Kidney (tissue), 14 donors: Measurements from ENCODE around the gene FUZ. TPM values are rescaled to one million over a fixed set of nuclear protein-coding genes. Genes with fewer than 3 reads are reported as not detected.

ENCODE experiments used
- DNase-seq, 5 donors: peaks; one replicate each; pipeline ENCODE4 v3.0.0-alpha.2; 2013 to 2020
- FAIRE-seq: peaks from 2 replicates; lab custom pipeline; 2012; peaks lifted over from hg19 to GRCh38; lab: Jason Lieb, UNC
- H3K27ac ChIP-seq, 2 donors: one replicate each; pipeline ENCODE4 v1.7.0; 2013; ENCODE audit warnings: low read depth in 2 of 2, low read length in 2 of 2, inconsistent platforms in 1 of 2
- H3K27me3 ChIP-seq: one replicate; pipeline ENCODE4 v1.7.1; 2013; ENCODE audit warnings: low read length, inconsistent platforms; ENCODE audit not compliant: control insufficient read depth, insufficient read depth
- H3K36me3 ChIP-seq, 3 donors: one replicate each; pipeline versions ENCODE4 v1.7.0 to v1.7.1; 2013; ENCODE audit warnings: low read length in 3 of 3, control low read depth in 1 of 3, inconsistent platforms in 1 of 3; ENCODE audit not compliant: insufficient read depth in 3 of 3, control insufficient read depth in 2 of 3
- H3K4me1 ChIP-seq, 3 donors: one replicate each; pipeline versions ENCODE4 v1.7.0 to v1.7.1; 2013; ENCODE audit warnings: low read length in 3 of 3, inconsistent platforms in 1 of 3, low read depth in 1 of 3; ENCODE audit not compliant: control insufficient read depth in 2 of 3, insufficient read depth in 2 of 3
- H3K4me3 ChIP-seq, 3 donors: one replicate each; pipeline versions ENCODE4 v1.7.0 to v1.8.1; 2013; ENCODE audit warnings: low read length in 3 of 3, control low read depth in 1 of 3, inconsistent platforms in 1 of 3
- H3K9ac ChIP-seq, 3 donors: one replicate each; pipeline versions ENCODE4 v1.7.0 to v1.7.1; 2013; ENCODE audit warnings: low read length in 3 of 3, control low read depth in 1 of 3, inconsistent platforms in 1 of 3
- H3K9me3 ChIP-seq, 3 donors: one replicate each; pipeline versions ENCODE4 v1.7.0 to v1.7.1; 2013; ENCODE audit warnings: low read length in 3 of 3, control low read depth in 1 of 3, inconsistent platforms in 1 of 3; ENCODE audit not compliant: control insufficient read depth in 2 of 3, insufficient read depth in 1 of 3
- CTCF ChIP-seq: IDR thresholded peaks from 3 replicates; pipeline ENCODE4 v1.5.1; 2012; ENCODE audit warnings: mild to moderate bottlenecking, moderate library complexity, borderline replicate concordance; ENCODE audit not compliant: insufficient read depth; ENCODE audit errors: extremely low read depth
- intact Hi-C: fragments of 100-400 bp; cut with DNase I; formaldehyde crosslinking; loops from one replicate; pipeline ENCODE4 v1.11.1; 2022
- polyA plus RNA-seq: library from polyadenylated mRNA; stranded (reverse); fragments of 350-450 nt; fragmentation: Illumina TruSeq; extraction: RNeasy Lipid Tissue Mini Kit (QIAGEN cat#74804); gene quantifications from one replicate; pipeline ENCODE4 v1.2.3, GENCODE V29; 2014; ENCODE audit warnings: low read depth, low replicate concordance; ENCODE audit not compliant: insufficient read depth
- total RNA-seq: library from RNA; stranded (reverse); fragmentation: NEBNext Ultra II Directional; extraction: Animal tissue kit (Norgen Biotek cat#: 25700); gene quantifications from one replicate; pipeline ENCODE4 v1.2.1, GENCODE V29; 2021
- donor health status: control.
- donor health status: control.
- donor health status: control.
- donor health status: control.
- donor health status: control.
- donor health status: DM: yes; HTN: yes; CAD: no.
- donor health status: Normal renal cell carcinoma (clear cell type).

The FUZ gene
- total and polyA plus RNA-seq, 2 donors from 2014 or later: 26.9 to 51.2 TPM

DNA sequence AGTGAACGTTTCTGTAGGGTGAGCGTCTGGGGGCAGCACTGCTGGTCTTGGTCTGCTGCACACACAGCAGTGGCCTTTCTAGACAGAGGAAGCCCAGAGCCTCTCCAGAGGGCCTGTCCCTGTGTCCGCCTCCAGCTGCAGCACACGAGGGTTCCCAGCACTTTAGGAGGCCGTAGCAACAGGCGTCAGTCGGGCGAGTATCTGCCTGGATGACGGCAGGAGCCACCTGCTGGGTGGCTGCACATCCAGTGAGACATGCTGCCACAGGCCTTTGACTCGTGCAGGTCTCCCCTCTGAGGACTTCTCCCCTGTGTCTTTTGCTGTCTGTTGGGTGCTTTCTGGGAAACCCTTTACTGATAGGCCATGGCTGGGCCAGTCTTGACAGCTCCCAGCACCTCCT lies 24.2 kb downstream of the FUZ start:
- peaks cover 0 to 17% (median 7%) of the 10 kb centered on the region in 3 donors for H3K36me3 ChIP-seq
- no peak for FAIRE-seq

DNA sequence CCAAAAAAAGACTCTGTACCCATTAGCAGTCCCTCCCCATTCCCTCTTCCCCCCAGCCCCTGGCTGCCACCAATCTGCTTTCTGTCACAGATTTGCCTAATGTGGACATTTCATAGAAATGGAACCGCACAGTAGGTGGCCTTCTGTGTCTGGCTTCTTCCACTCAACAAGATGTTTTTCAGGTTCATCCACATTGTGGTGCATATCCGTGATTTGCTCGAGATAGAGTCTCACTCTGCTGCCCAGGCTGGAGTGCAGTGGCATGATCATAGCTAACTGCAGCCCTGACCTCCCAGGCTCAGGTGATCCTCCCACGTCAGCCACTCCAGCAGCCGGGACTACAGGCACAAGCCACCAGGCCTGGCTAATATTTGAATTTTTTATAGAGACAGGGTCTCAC lies 25.3 kb downstream of the FUZ start:
- TF ChIP-seq CTCF: no peak
- FAIRE-seq: no peak
- intact Hi-C loops: no loop called here
- Histone ChIP-seq H3K27ac (no peak overlapping the region), H3K4me3 (no peak overlapping the region), H3K27me3 (no peaks in the 10 kb centered on the region), H3K4me1 (peaks cover 0 to 3% (median 0%) of the 10 kb centered on the region in 3 donors), H3K9ac (no peak overlapping the region), H3K9me3 (no peaks in the 10 kb centered on the region), H3K36me3 (peaks cover 0 to 14% (median 3%) of the 10 kb centered on the region in 3 donors)
- no peak for DNase-seq

More for the DNA sequence above, 24.2 kb downstream of the FUZ start:
- H3K9ac ChIP-seq: no peak overlapping the region
- H3K4me3 ChIP-seq: no peak overlapping the region
- DNase-seq: peak in 1 of 5 donors; percentile 37
- H3K9me3 ChIP-seq: no peaks in the 10 kb centered on the region
- H3K27me3 ChIP-seq: no peaks in the 10 kb centered on the region
- intact Hi-C loops: no loop called here
- no peak for TF ChIP-seq CTCF
- no peak overlapping the region for H3K27ac ChIP-seq
- H3K4me1 ChIP-seq: peaks cover 0 to 3% (median 0%) of the 10 kb centered on the region in 3 donors

DNA sequence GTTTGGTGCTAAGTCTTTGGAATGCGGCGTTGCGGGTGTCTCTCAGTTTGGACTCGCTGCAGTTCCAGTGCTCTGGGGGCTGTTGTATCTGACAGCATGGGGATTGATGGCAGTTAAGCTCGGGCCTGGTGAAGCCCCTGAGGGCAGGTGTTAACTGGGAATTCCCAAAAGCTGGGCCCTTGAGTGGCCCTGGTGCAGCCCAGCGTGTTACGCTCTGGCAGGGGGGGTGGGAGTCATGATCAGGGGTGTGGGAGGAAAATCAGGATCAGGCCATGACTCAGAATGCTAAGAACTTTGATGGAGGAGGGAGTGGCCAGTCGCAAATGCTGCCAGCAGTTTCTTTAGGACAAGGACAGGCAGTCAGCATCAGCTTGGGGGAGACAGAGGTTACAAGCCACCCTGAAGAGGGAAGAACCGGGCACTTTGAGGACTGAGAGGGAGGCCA lies 26.7 kb downstream of the FUZ start:
- DNase-seq (peak in 1 of 5 donors; percentile 57), FAIRE-seq (no peak)
- no peak for TF ChIP-seq CTCF
- Histone ChIP-seq H3K4me1 (peaks cover 0 to 3% (median 0%) of the 10 kb centered on the region in 3 donors), H3K4me3 (no peak overlapping the region), H3K27ac (no peak overlapping the region), H3K36me3 (peaks cover 0 to 14% (median 3%) of the 10 kb centered on the region in 3 donors), H3K9me3 (no peaks in the 10 kb centered on the region), H3K9ac (no peak overlapping the region), H3K27me3 (no peaks in the 10 kb centered on the region)
- intact Hi-C loops: no loop called here

DNA sequence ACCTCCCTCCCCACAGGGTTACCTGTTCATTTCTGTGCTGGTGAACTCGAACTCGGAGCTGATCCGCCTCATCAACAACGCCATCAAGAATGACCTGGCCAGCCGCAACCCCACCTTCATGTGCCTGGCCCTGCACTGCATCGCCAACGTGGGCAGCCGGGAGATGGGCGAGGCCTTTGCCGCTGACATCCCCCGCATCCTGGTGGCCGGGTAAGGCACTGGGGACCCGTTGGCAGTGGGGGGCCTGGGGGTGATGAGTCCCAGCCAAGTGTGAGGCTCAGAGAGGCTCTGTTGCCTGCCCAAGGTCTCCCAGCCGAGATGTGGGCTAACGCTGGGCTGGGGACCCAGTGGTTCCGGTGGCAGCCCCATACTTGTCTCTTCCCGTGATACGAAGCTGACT lies 30.6 kb downstream of the FUZ start:
- FAIRE-seq: no peak
- no peak overlapping the region for H3K4me3 ChIP-seq
- intact Hi-C loops: no loop called here
- H3K36me3 ChIP-seq: peaks cover 0 to 10% (median 3%) of the 10 kb centered on the region in 3 donors
- H3K27ac ChIP-seq: no peak overlapping the region
- H3K4me1 ChIP-seq: no peaks in the 10 kb centered on the region
- H3K9ac ChIP-seq: no peak overlapping the region
- H3K9me3 ChIP-seq: no peaks in the 10 kb centered on the region
- no peak for DNase-seq
- H3K27me3 ChIP-seq: no peaks in the 10 kb centered on the region
- no peak for TF ChIP-seq CTCF
